SK-N-SH (cell line): ENCODE data around the gene FNDC11. TPM values are rescaled to one million over a fixed set of nuclear protein-coding genes. Genes with fewer than 3 reads are reported as not detected.

Experiments used
- CTCF ChIA-PET: fragments of 300-600, 350-600 bp; formaldehyde crosslinking; extraction: SDS; loops from one replicate; lab custom pipeline; 2021; lab: Yijun Ruan, JAX
- POLR2A ChIA-PET: fragments of 350-600 bp; sonication (Branson Sonifier 250); formaldehyde crosslinking; extraction: SDS; loops from one replicate; lab custom pipeline; 2020; ENCODE audit warnings: antibody characterized with exemption, inconsistent platforms; lab: Yijun Ruan, JAX
- DNase-seq: peaks from one replicate; pipeline ENCODE4 v3.0.0; 2012
- H2AFZ ChIP-seq: fragments of 200-600 bp; sonication (generic); 2 replicates; pipeline ENCODE4 v1.8.1; 2016; ENCODE audit warnings: antibody characterized with exemption, mild to moderate bottlenecking, low read depth
- H3F3A ChIP-seq: fragments of 200-600 bp; sonication (generic); replicated peaks from 2 replicates; pipeline ENCODE3; 2016; ENCODE audit warnings: antibody characterized with exemption, mild to moderate bottlenecking; ENCODE audit not compliant: insufficient read depth
- H3K27ac ChIP-seq, 2 experiments: fragments of 200-500 bp in 1 of 2; fragments of 200-600 bp in 1 of 2; sonication (Bioruptor generic) in 1 of 2; sonication (generic), shearing (Covaris generic) in 1 of 2; 2 replicates each; pipeline versions ENCODE4 v1.5.1 to v1.6.1; 2014 to 2016; ENCODE audit warnings: low read depth in 2 of 2, inconsistent platforms in 1 of 2, low read length in 1 of 2, mild to moderate bottlenecking in 1 of 2, mixed read lengths in 1 of 2
- H3K27me3 ChIP-seq: fragments of 200-600 bp; sonication (generic), shearing (Covaris generic); 2 replicates; pipeline ENCODE4 v1.6.1; 2016; ENCODE audit warnings: mixed run types; ENCODE audit not compliant: insufficient read depth
- H3K36me3 ChIP-seq, 2 experiments: fragments of 200-500 bp in 1 of 2; fragments of 200-600 bp in 1 of 2; sonication (Bioruptor generic) in 1 of 2; sonication (generic) in 1 of 2; replicated peaks in 1 of 2; 2 replicates each; pipeline versions ENCODE3 to v1.5.1; 2014 to 2016; ENCODE audit warnings: low read length in 1 of 2, mild to moderate bottlenecking in 1 of 2; ENCODE audit not compliant: insufficient read depth in 2 of 2, control insufficient read depth in 1 of 2
- H3K4me1 ChIP-seq, 2 experiments: fragments of 200-500 bp in 1 of 2; fragments of 200-600 bp in 1 of 2; sonication (Bioruptor generic) in 1 of 2; sonication (generic), shearing (Covaris generic) in 1 of 2; 2 replicates each; pipeline versions ENCODE4 v1.5.1 to v1.6.1; 2014 to 2016; ENCODE audit warnings: low read depth in 1 of 2, low read length in 1 of 2, mixed run types in 1 of 2; ENCODE audit not compliant: insufficient read depth in 2 of 2, control insufficient read depth in 1 of 2
- H3K4me2 ChIP-seq: fragments of 200-600 bp; sonication (generic), shearing (Covaris generic); 2 replicates; pipeline ENCODE4 v1.6.1; 2017; ENCODE audit warnings: mixed run types
- H3K4me3 ChIP-seq, 2 experiments: fragments of 200-500 bp in 1 of 2; fragments of 200-600 bp in 1 of 2; sonication (Bioruptor generic) in 1 of 2; sonication (generic), shearing (Covaris generic) in 1 of 2; 2 replicates each; pipeline versions ENCODE4 v1.5.1 to v1.8.1; 2014 to 2016; ENCODE audit warnings: low read depth in 2 of 2, inconsistent platforms in 1 of 2, low read length in 1 of 2, mild to moderate bottlenecking in 1 of 2, mixed read lengths in 1 of 2, moderate library complexity in 1 of 2
- H3K79me2 ChIP-seq: fragments of 200-600 bp; sonication (generic); 2 replicates; pipeline ENCODE4 v1.8.1; 2017; ENCODE audit warnings: mild to moderate bottlenecking; ENCODE audit not compliant: insufficient read depth
- H3K9ac ChIP-seq: fragments of 200-600 bp; sonication (generic); 2 replicates; pipeline ENCODE4 v1.6.1; 2017; ENCODE audit warnings: mixed run types
- H3K9me2 ChIP-seq: fragments of 200-600 bp; sonication (generic); 2 replicates; pipeline ENCODE4 v1.6.1; 2017; ENCODE audit warnings: mixed run types
- H3K9me3 ChIP-seq: fragments of 200-600 bp; sonication (generic); 2 replicates; pipeline ENCODE4 v1.6.1; 2017; ENCODE audit warnings: mixed run types, mild to moderate bottlenecking, moderate library complexity
- H4K20me1 ChIP-seq: fragments of 200-600 bp; sonication (generic); 2 replicates; pipeline ENCODE4 v1.6.1; 2017; ENCODE audit warnings: mild to moderate bottlenecking, mixed run types; ENCODE audit not compliant: insufficient read depth
- CHD2 ChIP-seq: fragments of 150-350 bp; IDR thresholded peaks from 2 replicates; pipeline ENCODE4 v1.6.1; 2018; ENCODE audit warnings: low read length; ENCODE audit not compliant: partially characterized antibody
- ELF1 ChIP-seq: IDR thresholded peaks from 2 replicates; pipeline ENCODE4 v1.4.0; 2012
- FOSL2 ChIP-seq: IDR thresholded peaks from 2 replicates; pipeline ENCODE4 v1.4.0; 2012; ENCODE audit warnings: low read depth, mild to moderate bottlenecking, moderate library complexity, borderline replicate concordance
- FOXJ3 ChIP-seq: sonication (generic); formaldehyde crosslinking; IDR thresholded peaks from 2 replicates; pipeline ENCODE4 v1.5.1; 2020; ENCODE audit warnings: mild to moderate bottlenecking, missing genetic modification reagents
- IRF3 ChIP-seq: fragments of 150-350 bp; IDR thresholded peaks from 2 replicates; pipeline ENCODE4 v1.6.1; 2016; ENCODE audit warnings: mild to moderate bottlenecking, low read depth, low read length
- MXI1 ChIP-seq: IDR thresholded peaks from 2 replicates; pipeline ENCODE4 v1.6.1; 2012; ENCODE audit warnings: mild to moderate bottlenecking, low read depth, low read length, improper control_type of control experiment
- NFIC ChIP-seq: IDR thresholded peaks from 2 replicates; pipeline ENCODE4 v1.4.0; 2012; ENCODE audit warnings: borderline replicate concordance
- NRF1 ChIP-seq: IDR thresholded peaks from 2 replicates; pipeline ENCODE4 v1.6.1; 2012; ENCODE audit warnings: low read depth, mild to moderate bottlenecking, low read length
- PBX3 ChIP-seq: IDR thresholded peaks from 2 replicates; pipeline ENCODE4; 2012
- RCOR1 ChIP-seq: fragments of 150-350 bp; IDR thresholded peaks from 2 replicates; pipeline ENCODE4 v1.6.1; 2017; ENCODE audit warnings: antibody characterized with exemption, low read length
- SIN3A ChIP-seq: IDR thresholded peaks from 2 replicates; pipeline ENCODE4 v1.6.1; 2012; ENCODE audit warnings: low read depth, mild to moderate bottlenecking, low read length, moderate library complexity, borderline replicate concordance
- SMC3 ChIP-seq: IDR thresholded peaks from 2 replicates; pipeline ENCODE4 v1.6.1; 2012; ENCODE audit warnings: low read depth, low read length, improper control_type of control experiment
- YY1 ChIP-seq: IDR thresholded peaks from 2 replicates; pipeline ENCODE4 v1.4.0; 2012; ENCODE audit warnings: low read depth, mild to moderate bottlenecking
- WGBS: methylation state at CpG from one replicate; pipeline ENCODE4 v1.1.6; 2017; ENCODE audit warnings: low lambda C conversion rate; 5-methylcytosine and 5-hydroxymethylcytosine counted together
- polyA plus RNA-seq, 3 experiments: library from polyadenylated mRNA; depleted of rRNA; stranded (reverse); fragments of >200 nt; gene quantifications; 2 replicates each; pipeline ENCODE4 v1.2.3, GENCODE V29; 2012
- TF ChIP-seq, protein P1 (sequence below): fragments of 150-350 bp; IDR thresholded peaks from 2 replicates; pipeline ENCODE4 v1.6.1; 2017; ENCODE audit warnings: antibody characterized with exemption, low read length, low read depth, borderline replicate concordance

The FNDC11 gene
- polyA plus RNA-seq, 1 of the 3 experiments (the other 2 are of a cell fraction) = 5.5 TPM

DNA sequence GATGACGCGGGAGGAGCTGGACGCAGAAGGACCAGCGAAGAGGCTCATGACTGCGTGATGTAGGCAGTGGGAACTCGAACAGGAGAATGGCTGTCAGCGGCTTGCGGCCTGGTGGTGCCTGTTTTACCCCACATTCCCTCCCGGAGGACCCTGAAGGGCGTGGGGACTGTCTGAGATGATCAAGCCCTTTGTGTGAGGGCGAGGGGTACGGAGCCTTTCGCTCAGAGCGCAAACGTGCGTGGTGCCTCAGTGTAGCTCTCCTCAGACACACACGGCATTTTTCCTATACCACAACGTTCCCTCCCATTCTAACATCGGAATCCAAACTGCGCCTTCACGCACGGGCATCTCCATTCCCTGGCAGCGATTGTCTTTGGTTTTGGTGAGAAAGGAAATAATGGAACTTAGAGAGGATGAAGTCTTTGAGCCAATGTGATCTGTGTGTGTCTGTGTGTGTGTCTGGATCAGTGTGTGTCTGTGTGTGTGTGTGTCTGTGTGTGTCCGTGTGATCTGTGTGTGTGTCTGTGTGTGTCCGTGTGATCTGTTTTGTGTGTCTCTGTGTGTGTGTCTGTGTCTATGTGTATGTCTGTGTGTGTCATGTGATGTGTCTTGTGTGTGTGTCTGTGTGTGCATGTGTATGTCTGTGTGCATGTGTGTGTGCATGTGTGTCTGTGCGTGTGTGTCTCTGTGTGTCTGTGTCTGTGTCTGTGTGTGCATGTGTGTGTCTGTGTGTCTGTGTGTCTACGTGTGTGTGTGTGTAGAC lies 22.1 kb upstream of the FNDC11 start:
- ChIA-PET CTCF (interaction anchor here (3.7 kb wide), 1 partner anchor 35 kb away, joined by 17 read pairs; no protein-coding TSS in a partner anchor), POLR2A (interaction anchor here (1.4 kb wide), 1 partner anchor 11 kb away, joined by 4 read pairs; no protein-coding TSS in a partner anchor)
- DNase-seq = peak; percentile 32
- Histone ChIP-seq H3K9ac (no peak overlapping the region), H3K36me3 (no peaks in the 10 kb centered on the region), H3K9me2 (no peaks in the 10 kb centered on the region), H3K9me3 (no peaks in the 10 kb centered on the region), H3K79me2 (no peaks in the 10 kb centered on the region), H3K4me2 (no peak overlapping the region), H3K4me1 (peaks cover 0 to 9% of the 10 kb centered on the region in 2 experiments; a peak in 1 of 4 replicates), H2AFZ (no peak overlapping the region), H3K4me3 (no peak overlapping the region), H4K20me1 (0 out of 2 replicates have a peak, but pooled peaks cover 4% of the 10 kb centered on the region), H3F3A (peaks cover 7% of the 10 kb centered on the region), H3K27ac (no peak overlapping the region), H3K27me3 (no peaks in the 10 kb centered on the region)
- WGBS = 93% methylated on average over 27 of the region's 27 CpGs
- no peak for TF ChIP-seq ELF1
- TF ChIP-seq PBX3 = no peak
- TF ChIP-seq, protein P1, sequence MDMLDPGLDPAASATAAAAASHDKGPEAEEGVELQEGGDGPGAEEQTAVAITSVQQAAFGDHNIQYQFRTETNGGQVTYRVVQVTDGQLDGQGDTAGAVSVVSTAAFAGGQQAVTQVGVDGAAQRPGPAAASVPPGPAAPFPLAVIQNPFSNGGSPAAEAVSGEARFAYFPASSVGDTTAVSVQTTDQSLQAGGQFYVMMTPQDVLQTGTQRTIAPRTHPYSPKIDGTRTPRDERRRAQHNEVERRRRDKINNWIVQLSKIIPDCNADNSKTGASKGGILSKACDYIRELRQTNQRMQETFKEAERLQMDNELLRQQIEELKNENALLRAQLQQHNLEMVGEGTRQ = no peak
- TF ChIP-seq RCOR1 = no peak
- TF ChIP-seq FOXJ3 (CRISPR knock-in tag) = no peak
- TF ChIP-seq FOSL2 = no peak
- no peak for TF ChIP-seq SIN3A
- no peak for TF ChIP-seq YY1
- TF ChIP-seq IRF3 = no peak
- no peak for TF ChIP-seq NFIC
- no peak for TF ChIP-seq CHD2
- no peak for TF ChIP-seq NRF1
- no peak for TF ChIP-seq SMC3
- no peak for TF ChIP-seq MXI1
